HG02885 (cell line): ENCODE results near the gene RYR3.

Experiments used
- ATAC-seq: cut with Tn5 transposase; IDR thresholded peaks from one replicate; pipeline ENCODE4 v1.9.1; 2021; ENCODE audit warnings: mild to moderate bottlenecking; ENCODE audit not compliant: unreplicated experiment, poor library complexity

Gene RYR3

DNA sequence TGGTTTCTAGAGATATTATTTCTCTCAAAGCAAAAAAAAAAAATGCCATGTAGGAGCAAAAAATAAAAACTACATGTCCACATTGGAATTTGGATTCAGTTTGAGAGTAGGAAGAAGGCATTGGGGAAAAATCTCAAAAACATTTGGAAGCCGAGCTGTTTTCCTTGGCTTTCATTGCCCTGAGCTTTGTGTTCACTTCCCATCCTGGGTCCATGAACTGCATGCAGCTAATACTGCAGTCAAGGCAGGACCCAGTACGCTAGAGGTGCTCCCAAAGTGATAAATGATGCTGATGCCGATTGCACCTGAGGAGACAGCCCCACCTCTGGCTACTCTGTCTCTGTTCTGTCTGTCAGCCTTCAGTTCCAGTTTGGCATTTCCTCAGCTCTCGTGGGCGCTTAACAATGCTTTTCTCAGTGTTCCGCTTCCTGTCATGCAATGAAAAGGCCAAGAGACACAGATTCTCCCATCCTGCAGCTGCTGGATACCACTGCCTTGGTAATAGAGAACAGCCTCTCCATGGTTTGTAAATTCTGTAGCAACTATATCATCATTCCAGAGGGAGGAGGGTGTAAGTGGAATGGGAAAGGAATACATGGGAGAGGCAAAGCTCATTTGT is 181.8 kb downstream of the RYR3 start:
- no peak for ATAC-seq

DNA sequence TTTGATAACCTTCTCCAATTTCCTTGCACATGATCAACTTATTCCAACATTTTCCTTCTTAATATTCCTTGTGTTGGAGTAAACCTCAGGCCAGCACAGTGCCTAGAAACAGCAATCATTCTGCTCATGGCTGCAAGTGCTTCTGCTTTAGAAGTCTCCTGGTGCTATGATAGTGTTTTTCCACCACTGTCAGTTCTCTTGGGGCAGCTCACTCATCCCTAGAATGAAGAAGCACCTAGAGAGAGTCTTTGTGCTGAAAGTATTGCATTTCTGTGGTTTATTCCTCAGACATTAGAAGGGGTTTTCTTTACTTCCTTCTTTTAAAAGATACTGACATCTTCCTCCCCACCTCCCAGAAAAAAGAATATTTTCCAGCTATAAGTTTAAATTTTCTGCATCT is 183.5 kb downstream of the RYR3 start:
- no peak for ATAC-seq

DNA sequence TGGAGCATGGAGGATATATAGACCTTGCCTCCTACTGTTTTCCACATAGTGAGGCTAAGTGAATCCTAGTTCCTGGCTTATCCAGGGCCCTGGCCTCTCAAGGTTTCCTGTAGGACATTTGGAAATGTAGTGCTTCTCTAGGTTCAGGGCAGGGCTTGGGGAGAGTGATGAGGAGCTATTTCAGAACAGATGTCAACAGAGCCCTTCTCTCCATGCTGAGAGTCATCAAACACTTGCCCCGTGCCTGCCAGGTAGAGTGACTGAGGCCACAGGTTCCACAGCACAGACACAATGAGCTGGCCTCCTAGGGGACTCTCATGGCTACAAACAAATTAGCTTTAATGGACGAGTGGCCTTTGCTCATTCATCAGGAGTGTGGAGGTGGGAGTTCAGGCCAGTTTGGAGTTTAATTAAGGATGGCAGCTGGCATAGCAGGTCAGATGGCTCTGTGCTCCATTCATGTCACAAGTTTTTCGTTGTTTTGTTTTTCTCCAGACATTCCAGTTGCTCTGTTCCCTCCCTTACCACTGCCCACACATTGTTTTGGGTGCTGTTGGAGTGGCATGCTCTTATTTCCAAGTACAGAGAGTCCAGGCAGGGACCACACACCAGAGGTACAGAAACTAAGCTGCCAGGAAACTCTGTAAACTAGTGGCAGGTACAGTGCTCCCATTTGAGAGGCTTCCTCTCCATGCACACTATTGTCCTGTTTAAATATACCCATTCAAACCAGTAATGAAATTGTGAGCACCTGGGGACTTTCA is 189.8 kb downstream of the RYR3 start:
- no peak for ATAC-seq

DNA sequence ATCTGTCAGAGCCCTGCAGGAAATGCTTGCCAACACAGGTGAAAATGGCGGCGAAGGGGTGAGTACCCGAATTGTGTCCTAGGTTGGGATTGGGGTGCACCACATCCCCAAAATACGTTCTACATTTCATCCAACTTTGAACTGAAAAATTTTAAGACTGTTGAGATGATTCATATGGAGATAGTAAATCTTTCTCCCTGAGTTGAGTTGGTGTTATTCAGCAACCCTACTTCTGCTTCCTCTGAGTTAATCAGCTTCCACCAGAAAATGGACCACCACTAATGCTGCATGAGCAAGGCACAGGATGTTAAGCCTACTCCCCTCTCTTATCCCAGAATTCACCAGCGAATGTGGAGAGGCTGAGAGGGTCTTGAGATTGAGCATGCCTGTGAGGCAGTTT is 192.9 kb downstream of the RYR3 start:
- ATAC-seq = no peak

DNA sequence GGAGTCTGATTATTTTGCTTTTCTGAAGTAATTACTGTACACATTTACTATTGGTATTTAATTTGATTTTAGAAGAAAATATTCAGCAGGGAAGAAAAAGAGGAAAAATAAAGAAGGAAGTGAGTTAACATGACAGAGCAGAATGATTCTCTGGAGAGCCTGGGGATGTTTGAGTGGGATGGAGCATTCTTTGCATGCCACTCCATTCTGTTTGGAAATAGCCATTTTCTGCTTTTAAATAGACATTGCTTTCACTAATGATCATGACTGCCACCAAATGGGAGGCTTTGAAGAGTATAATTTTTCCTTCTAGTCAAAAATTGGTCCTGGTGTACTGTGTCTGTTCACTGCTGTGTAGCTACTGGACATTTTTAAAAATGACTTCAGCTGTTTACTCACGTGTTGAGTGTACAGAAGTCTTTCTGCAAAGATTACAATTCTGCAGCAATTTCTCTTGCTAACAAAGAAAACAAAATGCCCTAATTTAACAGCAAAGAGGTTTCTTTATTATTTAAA is 196.1 kb downstream of the RYR3 start:
- ATAC-seq = no peak

DNA sequence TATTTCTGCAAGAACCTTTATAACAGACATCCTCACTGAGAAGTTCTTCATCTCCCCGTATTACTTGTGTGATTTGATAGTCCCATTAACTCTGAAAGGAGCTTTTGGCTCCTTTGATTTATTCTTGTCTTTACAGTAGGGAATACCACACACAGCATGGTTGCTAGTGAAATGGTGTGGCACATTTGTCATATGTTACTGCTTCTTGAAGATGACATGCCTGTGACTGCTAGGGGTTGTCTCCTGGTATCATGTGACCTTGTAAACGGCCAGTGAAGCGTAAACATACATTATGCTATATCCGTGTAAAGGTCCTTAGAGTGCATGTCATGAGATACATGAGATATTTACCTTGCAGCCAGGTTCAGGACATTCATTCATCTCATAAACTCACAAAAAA is 197.9 kb downstream of the RYR3 start:
- no peak for ATAC-seq

DNA sequence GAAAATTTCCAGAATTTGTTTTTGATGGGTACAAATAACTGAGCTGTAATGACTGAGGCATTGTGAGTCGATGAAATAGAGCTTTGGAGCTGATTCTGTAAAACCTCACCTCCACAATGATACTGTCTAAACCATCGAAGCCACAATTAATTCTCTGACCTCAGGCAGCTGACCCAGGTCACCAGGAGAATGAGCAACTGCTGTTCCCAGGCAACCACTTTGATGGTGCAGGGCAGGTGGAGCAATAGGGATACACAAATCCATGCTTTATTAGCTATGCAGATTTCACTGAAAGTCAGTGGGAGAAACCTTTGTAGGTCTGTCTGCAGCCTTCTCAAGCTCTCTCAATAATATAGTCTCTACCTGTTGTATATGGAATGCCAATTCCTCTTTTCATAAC is 204.4 kb downstream of the RYR3 start:
- ATAC-seq = no peak

DNA sequence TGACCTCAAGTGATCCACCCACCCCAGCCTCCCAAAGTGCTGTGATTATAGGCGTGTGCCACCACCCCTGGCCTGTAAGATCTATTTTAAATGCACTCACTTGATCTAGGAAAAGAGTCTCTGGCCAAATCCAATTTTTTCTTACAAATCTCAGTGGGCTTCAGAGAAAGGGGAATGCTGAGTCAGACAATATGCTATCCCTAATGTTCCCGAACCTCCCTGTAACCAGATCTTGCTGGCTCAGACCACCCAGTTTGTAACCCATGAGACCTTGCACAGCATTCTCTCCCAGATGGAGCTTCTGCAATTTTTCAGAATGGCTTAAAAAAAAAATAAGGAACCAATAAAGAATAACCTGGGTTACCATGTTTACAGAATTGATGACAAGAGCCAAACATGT is 205.8 kb downstream of the RYR3 start:
- ATAC-seq = no peak

DNA sequence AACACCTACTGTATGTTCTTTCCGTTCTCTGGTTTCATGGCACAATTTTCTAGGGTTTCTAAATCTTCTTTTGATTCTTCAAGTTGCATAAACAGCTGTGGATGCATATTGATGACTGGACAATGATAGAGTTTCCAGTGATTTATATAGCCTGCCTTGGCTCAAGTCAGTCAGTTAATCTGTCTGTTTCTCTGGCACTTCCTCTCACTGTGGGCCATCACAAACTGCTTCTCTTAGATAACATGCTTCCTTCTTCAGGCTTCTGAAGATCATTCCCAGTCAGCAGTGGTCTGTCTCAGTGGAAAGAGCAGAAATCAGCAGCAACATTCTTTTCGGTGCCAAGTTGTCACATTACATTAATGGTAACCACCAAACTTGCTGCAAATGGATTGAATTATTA is 207.2 kb downstream of the RYR3 start:
- no peak for ATAC-seq

DNA sequence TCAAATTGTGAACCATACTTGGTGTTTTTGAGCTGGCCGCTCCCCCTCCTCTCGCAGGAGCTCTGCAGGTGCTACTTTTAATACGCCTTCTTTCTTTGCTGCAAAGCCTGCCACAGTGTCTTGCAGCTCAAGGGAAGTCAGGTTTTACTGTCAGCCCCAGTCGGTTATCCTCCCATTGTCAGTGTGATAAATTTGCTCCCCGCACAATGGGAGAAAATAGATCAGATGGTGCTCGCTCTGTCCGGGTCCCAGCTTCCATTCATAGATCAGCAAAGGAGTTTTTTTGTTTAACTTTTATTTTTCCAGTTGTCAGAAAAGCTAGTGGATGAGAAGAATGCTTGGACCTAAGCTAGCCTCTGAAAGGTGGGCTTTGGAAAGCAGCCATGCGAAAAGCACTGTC is 207.7 kb downstream of the RYR3 start:
- ATAC-seq = no peak

DNA sequence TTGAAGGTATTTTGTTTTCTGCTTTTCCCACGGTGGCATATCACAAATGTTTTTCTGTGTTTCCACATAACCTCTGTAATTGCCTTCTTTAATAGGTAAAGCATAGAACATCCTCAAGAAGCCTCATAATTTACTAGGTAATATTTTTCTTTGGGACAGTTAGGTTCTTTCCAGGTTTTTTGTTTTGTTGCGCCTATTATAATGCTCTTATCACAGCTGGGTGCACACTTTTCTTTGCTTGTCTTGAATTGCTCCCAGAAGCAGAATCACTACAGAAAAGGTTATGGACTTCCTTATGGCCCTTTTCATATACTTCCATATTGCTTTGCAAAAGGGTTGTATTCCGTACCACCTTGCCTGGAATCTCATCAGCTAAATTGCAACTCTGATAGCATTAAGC is 213.5 kb downstream of the RYR3 start:
- ATAC-seq = no peak

DNA sequence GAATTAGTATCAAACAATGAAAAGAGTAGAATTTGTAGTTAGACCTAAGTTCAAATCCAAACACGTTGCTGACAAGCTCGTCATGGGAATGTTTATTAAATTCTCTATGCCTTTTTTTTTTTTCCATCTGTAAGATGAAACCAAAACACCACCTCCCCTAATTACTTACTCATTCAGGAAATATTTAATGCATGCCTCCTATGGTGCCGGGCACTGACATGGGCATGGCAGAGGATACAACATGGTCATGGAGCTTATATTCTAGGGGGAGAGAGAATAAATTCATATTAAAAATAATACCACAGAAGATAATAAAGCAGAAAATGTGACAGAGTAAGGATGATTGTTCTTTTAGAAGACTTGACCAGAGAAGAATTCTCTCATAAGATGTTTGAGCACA is 215.8 kb downstream of the RYR3 start:
- ATAC-seq = no peak

DNA sequence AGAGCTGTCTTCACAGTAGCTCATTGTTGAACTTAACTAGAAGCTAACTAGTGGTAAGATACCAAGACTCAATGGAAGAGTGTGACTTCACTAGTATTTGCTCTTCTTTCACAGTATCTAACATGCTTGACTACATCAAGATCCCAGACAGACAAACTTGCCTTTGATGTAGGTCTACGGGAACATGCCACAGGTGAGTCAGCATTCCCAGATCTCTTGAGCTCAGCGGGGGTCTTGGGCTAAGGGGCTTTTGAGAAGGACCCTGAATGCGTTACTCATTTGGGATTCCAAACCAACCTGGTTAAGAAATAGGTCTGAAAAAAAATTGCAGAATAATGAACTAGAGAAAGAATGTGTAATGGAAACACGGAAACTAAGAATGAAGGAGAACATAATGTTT is 222.4 kb downstream of the RYR3 start:
- ATAC-seq = no peak

DNA sequence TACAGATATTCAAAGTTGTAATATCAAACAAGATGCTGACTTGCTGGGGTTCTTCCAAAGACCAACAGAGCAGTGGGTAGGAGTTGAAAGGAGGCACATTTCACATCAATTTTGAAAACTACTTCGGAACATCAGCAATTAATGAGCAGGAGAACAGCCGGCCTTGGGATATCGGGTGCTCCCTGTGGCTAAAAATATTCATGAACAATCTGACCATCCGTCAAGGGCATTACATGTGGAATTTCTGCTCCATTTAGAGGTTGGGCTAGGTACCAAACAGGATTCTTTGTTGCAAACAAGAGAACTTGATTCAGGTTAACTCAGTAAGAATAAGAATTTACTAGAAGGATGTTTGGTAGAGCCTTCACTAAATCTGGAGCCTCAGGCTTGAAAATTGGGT is 223.9 kb downstream of the RYR3 start:
- ATAC-seq = no peak

DNA sequence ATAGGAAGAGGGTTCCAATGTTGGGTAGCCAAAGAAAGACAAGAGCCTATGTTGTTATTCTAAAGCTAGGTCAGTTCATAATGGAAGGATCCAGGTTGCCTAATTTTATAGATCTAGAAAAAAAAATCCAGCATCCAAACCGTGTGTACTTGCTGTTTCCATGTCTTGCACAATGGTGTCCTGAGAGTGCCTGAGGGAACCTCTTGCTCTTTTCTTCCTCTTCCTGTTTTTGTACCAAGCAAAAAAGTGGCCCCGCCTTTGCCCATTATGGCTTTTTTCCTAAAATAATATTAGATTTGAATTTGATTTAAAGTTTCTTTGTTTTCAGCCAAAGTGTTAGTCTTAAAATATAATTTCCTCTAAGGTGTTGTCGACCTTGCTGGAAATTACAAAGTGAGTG is 224.4 kb downstream of the RYR3 start:
- ATAC-seq = no peak

DNA sequence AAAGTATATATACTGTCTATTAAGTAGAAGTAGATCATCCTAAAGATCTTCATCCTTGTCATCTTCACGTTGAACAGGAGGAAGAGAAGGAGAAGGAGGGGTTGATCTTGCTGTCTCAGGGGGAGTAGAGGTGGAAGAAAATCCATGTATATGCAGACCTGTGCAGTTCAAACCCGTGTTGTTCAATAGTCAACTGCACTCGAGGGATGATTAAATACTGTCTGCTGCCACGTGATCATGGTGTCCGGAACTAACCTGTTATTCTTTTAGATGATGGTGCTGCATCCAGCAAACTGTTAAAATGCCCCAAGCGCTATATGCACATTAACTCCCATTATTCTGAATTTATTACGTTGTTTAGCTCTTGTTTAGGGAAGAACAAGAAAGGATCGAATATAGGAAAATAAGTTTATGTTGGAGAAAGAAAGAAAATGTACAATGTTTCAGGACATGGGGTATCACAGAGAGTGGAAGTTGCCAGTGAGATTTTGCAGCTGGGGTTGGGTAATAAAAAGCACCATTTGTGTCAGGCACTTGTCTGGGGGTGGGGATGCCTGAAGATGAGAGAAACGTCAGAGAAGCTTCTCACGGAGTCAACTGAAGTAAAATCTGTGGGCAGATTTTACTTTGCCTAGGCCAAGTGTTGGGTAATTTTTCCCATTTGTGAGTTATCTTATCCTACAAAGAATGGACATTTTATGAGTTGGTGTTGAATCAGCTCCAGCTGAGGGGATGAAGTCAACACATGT is 229.2 kb downstream of the RYR3 start:
- ATAC-seq = no peak

DNA sequence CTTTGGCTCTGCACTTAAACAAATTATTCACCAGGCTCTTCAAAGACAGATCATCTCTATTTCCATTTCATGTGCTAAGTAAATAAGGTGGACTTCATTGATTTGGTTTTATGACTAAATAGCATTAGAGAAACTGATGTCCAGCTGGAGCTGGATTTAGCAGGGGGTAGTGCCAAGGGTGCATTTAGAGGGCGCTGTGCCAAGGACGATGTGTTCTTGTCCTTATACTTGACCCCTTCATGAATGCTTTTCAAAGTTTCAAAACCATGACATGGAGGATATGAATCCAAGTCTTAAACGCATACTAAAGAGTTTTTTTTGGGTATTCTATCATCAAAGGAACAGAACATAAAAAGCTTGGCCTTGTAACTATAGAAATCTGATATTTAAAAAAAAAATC is 233.2 kb downstream of the RYR3 start:
- ATAC-seq = no peak

DNA sequence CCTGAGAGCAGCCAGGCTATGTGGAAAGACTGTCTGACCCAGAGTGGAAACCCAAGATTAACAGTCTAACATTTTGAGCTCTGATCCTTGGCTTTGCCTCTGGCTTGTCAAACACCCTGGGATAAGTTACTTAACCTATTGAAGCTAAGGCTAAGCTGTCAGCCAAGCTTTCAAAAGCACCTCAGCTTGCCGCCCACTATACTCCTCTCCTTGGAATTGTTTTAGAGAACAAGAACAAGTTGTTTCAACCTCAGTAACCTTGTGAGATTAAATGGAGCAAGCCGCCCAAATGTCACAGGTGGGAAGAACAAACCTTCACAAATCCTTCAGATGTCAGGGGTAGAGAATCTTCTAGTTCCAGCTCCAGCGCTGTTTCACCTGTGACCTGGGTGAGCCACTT is 235.1 kb downstream of the RYR3 start:
- ATAC-seq = no peak

DNA sequence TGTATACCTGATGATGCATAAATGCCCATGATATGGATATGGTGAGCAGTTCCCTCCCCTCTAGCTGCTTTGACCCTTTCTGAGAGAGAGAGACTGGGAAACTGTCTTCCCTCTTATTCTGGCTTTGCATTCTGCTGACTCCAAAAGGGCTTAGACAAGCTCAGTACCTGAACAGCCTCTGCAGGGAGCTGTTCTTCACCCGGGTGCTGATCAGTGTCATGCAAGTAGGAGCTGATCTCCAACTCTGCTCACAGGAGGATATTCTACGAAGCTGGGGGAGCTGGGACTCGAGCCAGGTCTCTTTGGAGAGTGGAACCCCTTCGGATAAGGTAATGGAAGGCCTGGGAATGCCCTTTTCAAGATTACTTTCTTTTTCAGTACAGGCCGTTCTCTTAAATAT is 237.1 kb downstream of the RYR3 start:
- ATAC-seq = no peak

DNA sequence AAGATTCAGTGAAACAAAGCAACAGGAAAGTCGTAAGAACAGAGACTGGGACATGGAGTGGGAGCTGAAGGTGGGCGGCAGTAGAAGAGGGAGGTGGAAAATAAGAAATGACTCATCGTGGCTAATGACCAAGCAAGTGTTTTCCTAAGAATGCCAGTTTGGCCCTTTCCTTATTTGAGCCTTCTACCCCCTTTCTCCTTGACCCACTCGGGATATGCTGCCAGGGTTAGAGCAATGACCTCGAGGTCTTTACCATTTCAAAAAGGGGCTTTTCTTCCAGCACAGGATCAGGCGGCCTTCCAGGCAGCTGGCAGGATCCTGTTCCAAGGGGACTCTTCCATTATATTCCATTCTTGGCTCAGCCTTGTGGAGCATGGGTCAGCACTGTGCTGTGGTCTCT is 241.1 kb downstream of the RYR3 start:
- no peak for ATAC-seq

DNA sequence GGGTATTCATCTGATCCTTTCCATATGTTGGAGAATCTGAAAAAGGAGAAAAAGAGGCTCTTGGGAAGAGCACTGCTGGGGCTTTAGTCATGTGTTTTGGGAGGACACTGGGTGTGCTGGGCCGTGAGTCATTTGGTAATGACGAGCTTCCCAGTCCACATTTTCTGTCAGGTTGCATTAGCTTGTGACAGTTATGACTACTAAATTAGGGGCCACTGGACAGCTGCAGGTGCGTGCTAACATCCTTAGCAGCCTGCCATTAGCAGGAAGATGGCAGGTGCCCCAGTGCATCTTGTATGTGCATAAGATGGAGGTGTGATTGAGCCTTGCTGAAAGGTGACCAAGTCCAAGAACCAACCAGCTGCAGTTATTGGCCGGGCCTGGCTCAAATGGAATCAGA is 242.4 kb downstream of the RYR3 start:
- no peak for ATAC-seq
